Panc1 (cell line): ENCODE data around the gene KBTBD2. TPM values are rescaled to one million over a fixed set of nuclear protein-coding genes. Genes with fewer than 3 reads are reported as not detected.

ENCODE experiments used
- ATAC-seq: fragments of 200-7000 bp; cut with Tn5 transposase; 2 replicates; pipeline ENCODE4 v1.9.1; 2020; ENCODE audit warnings: mild to moderate bottlenecking, moderate library complexity
- BruUV-seq: library from RNA; stranded (reverse); fragments of 400-500 nt; replicated peaks from 2 replicates; lab custom pipeline; 2021; lab: Mats Ljungman, UMichigan
- CTCF ChIA-PET: fragments of 300-600 bp; sonication (Branson Sonifier 250); formaldehyde crosslinking; loops from one replicate; lab custom pipeline; 2022; ENCODE audit warnings: antibody characterized with exemption; lab: Charles Lee
- POLR2A ChIA-PET: fragments of 300-600 bp; sonication (Branson Sonifier 250); formaldehyde crosslinking; loops from one replicate; lab custom pipeline; 2022; ENCODE audit warnings: antibody characterized with exemption; lab: Charles Lee
- DNase-seq: peaks from one replicate; pipeline ENCODE4 v3.0.0-alpha.2; 2010; ENCODE audit warnings: low read depth, low spot score
- H3K27ac ChIP-seq: 2 replicates; pipeline ENCODE4 v1.5.1; 2011; ENCODE audit warnings: mild to moderate bottlenecking, low read length, inconsistent platforms
- H3K27me3 ChIP-seq: fragments of 200-500 bp; sonication (Bioruptor generic); 2 replicates; pipeline ENCODE4 v1.6.0; 2014; ENCODE audit warnings: low read length, inconsistent platforms; ENCODE audit not compliant: control insufficient read depth, insufficient read depth
- H3K36me3 ChIP-seq: fragments of 200-500 bp; sonication (Bioruptor generic); 2 replicates; pipeline ENCODE4 v1.5.1; 2014; ENCODE audit warnings: inconsistent platforms, mild to moderate bottlenecking, low read length, moderate library complexity; ENCODE audit not compliant: control insufficient read depth, insufficient read depth
- H3K4me1 ChIP-seq: 2 replicates; pipeline ENCODE4 v1.5.1; 2011; ENCODE audit warnings: inconsistent platforms, mild to moderate bottlenecking, low read length, moderate library complexity; ENCODE audit not compliant: control insufficient read depth, insufficient read depth
- H3K4me3 ChIP-seq, 2 experiments: 2 replicates each; pipeline ENCODE4 v1.5.1; 2011 to 2012; ENCODE audit warnings: low read depth in 2 of 2, low read length in 2 of 2, mild to moderate bottlenecking in 2 of 2, inconsistent platforms in 1 of 2, moderate library complexity in 1 of 2
- H3K9me3 ChIP-seq: fragments of 200-500 bp; sonication (Bioruptor generic); 2 replicates; pipeline ENCODE4 v1.5.1; 2014; ENCODE audit warnings: low read depth, mild to moderate bottlenecking, inconsistent platforms, low read length, moderate library complexity; ENCODE audit not compliant: control insufficient read depth, insufficient read depth
- POLR2AphosphoS5 ChIP-seq: IDR thresholded peaks from 2 replicates; pipeline ENCODE4 v1.6.1; 2012; ENCODE audit warnings: mild to moderate bottlenecking, low read depth, low read length, moderate library complexity
- SIN3A ChIP-seq: IDR thresholded peaks from 2 replicates; pipeline ENCODE4 v1.6.1; 2012; ENCODE audit warnings: low read depth, mild to moderate bottlenecking, low read length, moderate library complexity, borderline replicate concordance; ENCODE audit not compliant: insufficient read depth
- TCF7L2 ChIP-seq: IDR thresholded peaks from 2 replicates; pipeline ENCODE4 v1.6.1; 2011; ENCODE audit warnings: mild to moderate bottlenecking, low read depth, low read length, inconsistent platforms
- in situ Hi-C: cut with HindIII; loops from 2 replicates; pipeline ENCODE4 v1.10.0; 2016; ENCODE audit warnings: low sequenced_read_pairs, low pct_unique_long_range_greater_than_20kb
- intact Hi-C: fragments of 100-400 bp; cut with micrococcal nuclease; formaldehyde crosslinking; loops from one replicate; pipeline ENCODE4 v1.10.0; 2022; ENCODE audit not compliant: unreplicated experiment
- total RNA-seq: library from RNA; stranded (reverse); gene quantifications from one replicate; pipeline ENCODE4 v1.2.1, GENCODE V29; 2021; ENCODE audit not compliant: unreplicated experiment
- TF ChIP-seq, protein P1 (sequence below): fragments of 450-650 bp; IDR thresholded peaks from 2 replicates; pipeline ENCODE4 v1.5.1; 2017; ENCODE audit warnings: mild to moderate bottlenecking
- TF ChIP-seq, protein P2 (sequence below), 2 experiments: IDR thresholded peaks; 2 replicates each; pipeline ENCODE4 v1.6.1; 2011 to 2012; ENCODE audit warnings: low read depth in 2 of 2, control low read depth in 1 of 2, low read length in 1 of 2, mild to moderate bottlenecking in 1 of 2, moderate library complexity in 1 of 2; ENCODE audit not compliant: insufficient read depth in 1 of 2

The KBTBD2 gene
- total RNA-seq, 1 experiment from 2014 or later: 36.8 TPM

DNA sequence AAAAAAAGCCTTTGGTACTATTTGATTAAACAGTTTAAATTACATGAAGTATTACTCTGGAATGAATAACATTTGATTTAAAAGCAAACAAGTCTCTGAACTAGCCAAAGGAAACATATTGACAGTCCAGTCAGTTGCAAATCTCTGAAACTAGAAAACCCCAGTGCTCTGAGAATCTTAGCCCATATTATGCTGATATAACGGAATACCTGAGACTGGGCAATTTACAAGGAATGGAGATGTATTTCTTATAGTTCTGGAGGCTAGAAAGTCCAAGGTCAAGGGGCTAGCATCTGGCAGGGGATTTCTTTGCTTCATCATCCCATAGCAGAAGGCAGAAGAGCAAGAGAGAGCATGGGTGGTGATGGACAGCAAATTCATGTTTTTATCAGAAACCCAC, 44.0 kb upstream of the KBTBD2 start:
- intact Hi-C loops: no loop called here
- POLR2A ChIA-PET: no interaction called here

DNA sequence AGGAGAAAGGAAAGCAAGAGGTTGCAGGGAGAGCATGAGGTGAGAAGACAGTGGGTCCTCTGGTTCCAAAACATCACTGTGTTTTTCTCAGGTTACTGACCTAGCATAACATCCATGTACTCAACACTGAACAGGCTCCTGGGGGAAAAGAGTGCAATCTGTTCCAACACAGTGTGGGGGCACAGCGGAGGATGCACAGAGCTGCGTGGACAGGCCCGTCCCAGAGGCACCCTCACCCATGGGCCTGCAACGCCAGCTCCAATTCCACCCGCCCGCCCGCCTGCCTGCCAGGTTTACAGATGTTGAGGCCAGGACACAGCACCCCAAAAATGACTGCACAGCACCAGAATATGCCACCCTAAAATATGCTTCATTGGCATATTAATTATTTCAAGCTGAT, 38.8 kb upstream of the KBTBD2 start:
- intact Hi-C loops (no loop called here), in situ Hi-C loops (no loop called here)
- no peaks in the 10 kb centered on the region for H3K27me3 ChIP-seq
- no peak for TF ChIP-seq POLR2AphosphoS5
- TF ChIP-seq, protein P1, sequence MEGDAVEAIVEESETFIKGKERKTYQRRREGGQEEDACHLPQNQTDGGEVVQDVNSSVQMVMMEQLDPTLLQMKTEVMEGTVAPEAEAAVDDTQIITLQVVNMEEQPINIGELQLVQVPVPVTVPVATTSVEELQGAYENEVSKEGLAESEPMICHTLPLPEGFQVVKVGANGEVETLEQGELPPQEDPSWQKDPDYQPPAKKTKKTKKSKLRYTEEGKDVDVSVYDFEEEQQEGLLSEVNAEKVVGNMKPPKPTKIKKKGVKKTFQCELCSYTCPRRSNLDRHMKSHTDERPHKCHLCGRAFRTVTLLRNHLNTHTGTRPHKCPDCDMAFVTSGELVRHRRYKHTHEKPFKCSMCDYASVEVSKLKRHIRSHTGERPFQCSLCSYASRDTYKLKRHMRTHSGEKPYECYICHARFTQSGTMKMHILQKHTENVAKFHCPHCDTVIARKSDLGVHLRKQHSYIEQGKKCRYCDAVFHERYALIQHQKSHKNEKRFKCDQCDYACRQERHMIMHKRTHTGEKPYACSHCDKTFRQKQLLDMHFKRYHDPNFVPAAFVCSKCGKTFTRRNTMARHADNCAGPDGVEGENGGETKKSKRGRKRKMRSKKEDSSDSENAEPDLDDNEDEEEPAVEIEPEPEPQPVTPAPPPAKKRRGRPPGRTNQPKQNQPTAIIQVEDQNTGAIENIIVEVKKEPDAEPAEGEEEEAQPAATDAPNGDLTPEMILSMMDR: no peak
- TF ChIP-seq SIN3A: no peak
- TF ChIP-seq, protein P2, sequence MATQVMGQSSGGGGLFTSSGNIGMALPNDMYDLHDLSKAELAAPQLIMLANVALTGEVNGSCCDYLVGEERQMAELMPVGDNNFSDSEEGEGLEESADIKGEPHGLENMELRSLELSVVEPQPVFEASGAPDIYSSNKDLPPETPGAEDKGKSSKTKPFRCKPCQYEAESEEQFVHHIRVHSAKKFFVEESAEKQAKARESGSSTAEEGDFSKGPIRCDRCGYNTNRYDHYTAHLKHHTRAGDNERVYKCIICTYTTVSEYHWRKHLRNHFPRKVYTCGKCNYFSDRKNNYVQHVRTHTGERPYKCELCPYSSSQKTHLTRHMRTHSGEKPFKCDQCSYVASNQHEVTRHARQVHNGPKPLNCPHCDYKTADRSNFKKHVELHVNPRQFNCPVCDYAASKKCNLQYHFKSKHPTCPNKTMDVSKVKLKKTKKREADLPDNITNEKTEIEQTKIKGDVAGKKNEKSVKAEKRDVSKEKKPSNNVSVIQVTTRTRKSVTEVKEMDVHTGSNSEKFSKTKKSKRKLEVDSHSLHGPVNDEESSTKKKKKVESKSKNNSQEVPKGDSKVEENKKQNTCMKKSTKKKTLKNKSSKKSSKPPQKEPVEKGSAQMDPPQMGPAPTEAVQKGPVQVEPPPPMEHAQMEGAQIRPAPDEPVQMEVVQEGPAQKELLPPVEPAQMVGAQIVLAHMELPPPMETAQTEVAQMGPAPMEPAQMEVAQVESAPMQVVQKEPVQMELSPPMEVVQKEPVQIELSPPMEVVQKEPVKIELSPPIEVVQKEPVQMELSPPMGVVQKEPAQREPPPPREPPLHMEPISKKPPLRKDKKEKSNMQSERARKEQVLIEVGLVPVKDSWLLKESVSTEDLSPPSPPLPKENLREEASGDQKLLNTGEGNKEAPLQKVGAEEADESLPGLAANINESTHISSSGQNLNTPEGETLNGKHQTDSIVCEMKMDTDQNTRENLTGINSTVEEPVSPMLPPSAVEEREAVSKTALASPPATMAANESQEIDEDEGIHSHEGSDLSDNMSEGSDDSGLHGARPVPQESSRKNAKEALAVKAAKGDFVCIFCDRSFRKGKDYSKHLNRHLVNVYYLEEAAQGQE (IDR thresholded peaks at IDR 0.05; ENCODE audit: insufficient read depth in 1 of 2, low read depth in 2 of 2, low read length in 1 of 2): no peak
- no peak for TF ChIP-seq TCF7L2
- DNase-seq (no peak), ATAC-seq (no peak)
- H3K9me3 ChIP-seq: no peaks in the 10 kb centered on the region
- BruUV-seq: no TSS peak
- CTCF ChIA-PET: interaction anchor here (0.5 kb wide), 1 partner anchor 12 kb away, joined by 3 read pairs; no protein-coding TSS in a partner anchor
- no peak overlapping the region for H3K4me3 ChIP-seq
- H3K36me3 ChIP-seq: peaks cover 4% of the 10 kb centered on the region; the same call in 1 of the 2 replicates
- no peak overlapping the region for H3K27ac ChIP-seq
- no peaks in the 10 kb centered on the region for H3K4me1 ChIP-seq
- POLR2A ChIA-PET: no interaction called here

More for the DNA sequence above, 44.0 kb upstream of the KBTBD2 start:
- TF ChIP-seq TCF7L2 (no peak), SIN3A (no peak), POLR2AphosphoS5 (no peak)
- TF ChIP-seq, protein P1: no peak
- TF ChIP-seq, protein P2 (IDR thresholded peaks at IDR 0.05; ENCODE audit: insufficient read depth in 1 of 2, low read depth in 2 of 2, low read length in 1 of 2): no peak
- Histone ChIP-seq H3K9me3 (no peaks in the 10 kb centered on the region), H3K27ac (no peak overlapping the region), H3K27me3 (no peaks in the 10 kb centered on the region), H3K36me3 (peaks cover 4% of the 10 kb centered on the region; the same call in 1 of the 2 replicates), H3K4me1 (peaks cover 4% of the 10 kb centered on the region; the same call in 1 of the 2 replicates), H3K4me3 (no peak overlapping the region)
- DNase-seq (no peak), ATAC-seq (no peak)
- no TSS peak for BruUV-seq
- CTCF ChIA-PET: no interaction called here
- in situ Hi-C loops: no loop called here
